GM18499 (cell line): ENCODE results near the gene NEDD8.

Experiments
- ATAC-seq: cut with Tn5 transposase; IDR thresholded peaks from one replicate; pipeline ENCODE4 v1.9.1; 2021; ENCODE audit warnings: moderate number of reproducible peaks; ENCODE audit not compliant: insufficient read depth, unreplicated experiment

The NEDD8 gene

GRCh38 chr14:24232121-24232644, at the start of gene NEDD8:
TSS of gene NEDD8 (minus strand) at chr14:24232367. CDS start at chr14:24232267, 100 bp downstream.
- ATAC-seq: peak; percentile 54

GRCh38 chr14:24281636-24282035, 49.5 kb upstream of the NEDD8 start:
- ATAC-seq: no peak

- no peak for ATAC-seq
These were observed 48.8 kb upstream of the NEDD8 start for GRCh38 chr14:24280797-24281460.

- ATAC-seq: no peak
These were observed 47.4 kb upstream of the NEDD8 start for GRCh38 chr14:24279301-24280186.

- no peak for ATAC-seq
These were observed 46.3 kb upstream of the NEDD8 start for GRCh38 chr14:24278424-24278823.

- ATAC-seq: no peak
These were observed 45.6 kb upstream of the NEDD8 start for GRCh38 chr14:24277606-24278321.

GRCh38 chr14:24277071-24277470, 44.9 kb upstream of the NEDD8 start:
- no peak for ATAC-seq

GRCh38 chr14:24274101-24274543, 42.0 kb upstream of the NEDD8 start:
- peak; percentile 53 for ATAC-seq

- no peak for ATAC-seq
These were observed 41.3 kb upstream of the NEDD8 start for GRCh38 chr14:24273422-24273998.

- no peak for ATAC-seq
These were observed 40.3 kb upstream of the NEDD8 start for GRCh38 chr14:24272467-24272866.

- ATAC-seq: no peak
These were observed 39.7 kb upstream of the NEDD8 start for GRCh38 chr14:24271834-24272263.

- peak; percentile 47 for ATAC-seq
These were observed 39.1 kb upstream of the NEDD8 start, which contains the start of gene RABGGTA for GRCh38 chr14:24271134-24271833. TSS of gene RABGGTA (minus strand) at chr14:24271597. CDS start at chr14:24271115, 482 bp downstream.

GRCh38 chr14:24270537-24271133, 38.5 kb upstream of the NEDD8 start:
- ATAC-seq: no peak

GRCh38 chr14:24269910-24270536, 37.9 kb upstream of the NEDD8 start:
- ATAC-seq: no peak

- ATAC-seq: no peak
These were observed 37.2 kb upstream of the NEDD8 start for GRCh38 chr14:24269368-24269767.

- no peak for ATAC-seq
These were observed 36.1 kb upstream of the NEDD8 start for GRCh38 chr14:24268225-24268624.

GRCh38 chr14:24267516-24267915, 35.3 kb upstream of the NEDD8 start:
- no peak for ATAC-seq

GRCh38 chr14:24266344-24267244, 34.4 kb upstream of the NEDD8 start:
- no peak for ATAC-seq
